Measurements from ENCODE around the gene PPTC7.
A peak's percentile ranks its signal among the peaks of the same experiment; 100 is the strongest.

The PPTC7 gene

DNA sequence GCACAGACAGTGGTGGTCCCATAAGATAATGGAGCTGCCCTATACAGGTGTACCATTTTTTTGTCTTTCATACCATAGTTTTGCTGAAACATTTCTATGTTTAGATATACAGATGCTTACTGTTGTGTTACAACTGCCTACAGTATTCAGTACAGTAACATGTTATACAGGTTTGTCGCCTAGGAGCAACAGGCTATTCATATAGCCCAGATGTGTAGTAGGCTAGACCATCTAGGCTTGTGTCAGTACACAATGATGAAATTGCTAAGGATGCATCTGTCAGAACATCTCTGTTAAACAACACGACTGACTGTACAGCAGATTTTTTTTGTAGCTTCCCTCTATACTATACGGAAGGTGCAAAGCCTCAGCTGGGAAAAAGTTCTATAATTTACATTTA, 50.5 kb downstream of the PPTC7 start:
- DNase-seq (ENCODE audit: low read depth in 1 of 2, low spot score in 1 of 2): no peak
- TF ChIP-seq GABPA (IDR thresholded peaks at IDR 0.05; ENCODE audit: low read depth) (no peak), SPI1 (IDR thresholded peaks at IDR 0.05; ENCODE audit: borderline replicate concordance, low read depth) (no peak), POLR2AphosphoS5 (IDR thresholded peaks at IDR 0.05; ENCODE audit: low read depth) (no peak)
- TF ChIP-seq, protein P1, sequence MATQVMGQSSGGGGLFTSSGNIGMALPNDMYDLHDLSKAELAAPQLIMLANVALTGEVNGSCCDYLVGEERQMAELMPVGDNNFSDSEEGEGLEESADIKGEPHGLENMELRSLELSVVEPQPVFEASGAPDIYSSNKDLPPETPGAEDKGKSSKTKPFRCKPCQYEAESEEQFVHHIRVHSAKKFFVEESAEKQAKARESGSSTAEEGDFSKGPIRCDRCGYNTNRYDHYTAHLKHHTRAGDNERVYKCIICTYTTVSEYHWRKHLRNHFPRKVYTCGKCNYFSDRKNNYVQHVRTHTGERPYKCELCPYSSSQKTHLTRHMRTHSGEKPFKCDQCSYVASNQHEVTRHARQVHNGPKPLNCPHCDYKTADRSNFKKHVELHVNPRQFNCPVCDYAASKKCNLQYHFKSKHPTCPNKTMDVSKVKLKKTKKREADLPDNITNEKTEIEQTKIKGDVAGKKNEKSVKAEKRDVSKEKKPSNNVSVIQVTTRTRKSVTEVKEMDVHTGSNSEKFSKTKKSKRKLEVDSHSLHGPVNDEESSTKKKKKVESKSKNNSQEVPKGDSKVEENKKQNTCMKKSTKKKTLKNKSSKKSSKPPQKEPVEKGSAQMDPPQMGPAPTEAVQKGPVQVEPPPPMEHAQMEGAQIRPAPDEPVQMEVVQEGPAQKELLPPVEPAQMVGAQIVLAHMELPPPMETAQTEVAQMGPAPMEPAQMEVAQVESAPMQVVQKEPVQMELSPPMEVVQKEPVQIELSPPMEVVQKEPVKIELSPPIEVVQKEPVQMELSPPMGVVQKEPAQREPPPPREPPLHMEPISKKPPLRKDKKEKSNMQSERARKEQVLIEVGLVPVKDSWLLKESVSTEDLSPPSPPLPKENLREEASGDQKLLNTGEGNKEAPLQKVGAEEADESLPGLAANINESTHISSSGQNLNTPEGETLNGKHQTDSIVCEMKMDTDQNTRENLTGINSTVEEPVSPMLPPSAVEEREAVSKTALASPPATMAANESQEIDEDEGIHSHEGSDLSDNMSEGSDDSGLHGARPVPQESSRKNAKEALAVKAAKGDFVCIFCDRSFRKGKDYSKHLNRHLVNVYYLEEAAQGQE (IDR thresholded peaks at IDR 0.05; ENCODE audit: insufficient replicate concordance, low read depth): no peak
- TF ChIP-seq, protein P2, sequence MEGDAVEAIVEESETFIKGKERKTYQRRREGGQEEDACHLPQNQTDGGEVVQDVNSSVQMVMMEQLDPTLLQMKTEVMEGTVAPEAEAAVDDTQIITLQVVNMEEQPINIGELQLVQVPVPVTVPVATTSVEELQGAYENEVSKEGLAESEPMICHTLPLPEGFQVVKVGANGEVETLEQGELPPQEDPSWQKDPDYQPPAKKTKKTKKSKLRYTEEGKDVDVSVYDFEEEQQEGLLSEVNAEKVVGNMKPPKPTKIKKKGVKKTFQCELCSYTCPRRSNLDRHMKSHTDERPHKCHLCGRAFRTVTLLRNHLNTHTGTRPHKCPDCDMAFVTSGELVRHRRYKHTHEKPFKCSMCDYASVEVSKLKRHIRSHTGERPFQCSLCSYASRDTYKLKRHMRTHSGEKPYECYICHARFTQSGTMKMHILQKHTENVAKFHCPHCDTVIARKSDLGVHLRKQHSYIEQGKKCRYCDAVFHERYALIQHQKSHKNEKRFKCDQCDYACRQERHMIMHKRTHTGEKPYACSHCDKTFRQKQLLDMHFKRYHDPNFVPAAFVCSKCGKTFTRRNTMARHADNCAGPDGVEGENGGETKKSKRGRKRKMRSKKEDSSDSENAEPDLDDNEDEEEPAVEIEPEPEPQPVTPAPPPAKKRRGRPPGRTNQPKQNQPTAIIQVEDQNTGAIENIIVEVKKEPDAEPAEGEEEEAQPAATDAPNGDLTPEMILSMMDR (IDR thresholded peaks at IDR 0.05; ENCODE audit: insufficient read depth, low read length): no peak
- H3K27me3 ChIP-seq (ENCODE audit: insufficient read depth, poor library complexity, severe bottlenecking): no peaks in the 10 kb centered on the region
- no peak overlapping the region for H3K27ac ChIP-seq (replicated peaks)
- no peak overlapping the region for H3K4me3 ChIP-seq (replicated peaks; ENCODE audit: insufficient read depth, low read length)

DNA sequence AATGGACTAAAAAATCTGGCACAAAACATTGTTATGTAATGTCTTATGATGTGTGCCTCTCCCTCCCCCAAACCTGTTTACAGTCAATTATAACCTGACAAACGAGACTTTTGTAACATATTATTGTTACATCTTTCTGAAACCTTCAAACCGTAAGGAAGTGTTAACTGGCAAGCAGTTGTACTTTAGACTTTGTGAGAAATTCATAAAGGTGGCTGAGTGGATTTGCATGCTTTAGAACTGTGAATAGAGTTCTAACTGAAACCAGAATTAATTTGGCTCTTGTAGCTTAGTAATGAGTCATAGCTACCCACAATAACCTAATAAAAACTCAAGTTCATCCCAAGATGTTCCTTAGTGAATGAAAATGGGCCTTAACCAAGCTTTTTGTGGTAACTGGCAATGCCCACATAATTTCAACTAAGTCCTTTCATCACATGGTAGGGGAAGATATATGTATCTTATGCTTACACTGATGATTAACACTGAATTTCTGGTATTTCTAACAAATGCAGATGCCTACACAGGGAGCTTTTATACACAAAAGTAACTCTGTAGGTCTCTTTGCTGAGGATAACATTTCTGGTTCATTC, 51.3 kb downstream of the PPTC7 start:
- Histone ChIP-seq H3K4me3 (replicated peaks; ENCODE audit: insufficient read depth, low read length) (no peak overlapping the region), H3K27me3 (ENCODE audit: insufficient read depth, poor library complexity, severe bottlenecking) (no peaks in the 10 kb centered on the region), H3K27ac (replicated peaks) (no peak overlapping the region)
- no peak for DNase-seq (ENCODE audit: low read depth in 1 of 2, low spot score in 1 of 2)
- TF ChIP-seq SPI1 (IDR thresholded peaks at IDR 0.05; ENCODE audit: borderline replicate concordance, low read depth) (no peak), POLR2AphosphoS5 (IDR thresholded peaks at IDR 0.05; ENCODE audit: low read depth) (no peak), GABPA (IDR thresholded peaks at IDR 0.05; ENCODE audit: low read depth) (no peak)
- TF ChIP-seq, protein P2 (IDR thresholded peaks at IDR 0.05; ENCODE audit: insufficient read depth, low read length): no peak
- TF ChIP-seq, protein P1 (IDR thresholded peaks at IDR 0.05; ENCODE audit: insufficient replicate concordance, low read depth): no peak

DNA sequence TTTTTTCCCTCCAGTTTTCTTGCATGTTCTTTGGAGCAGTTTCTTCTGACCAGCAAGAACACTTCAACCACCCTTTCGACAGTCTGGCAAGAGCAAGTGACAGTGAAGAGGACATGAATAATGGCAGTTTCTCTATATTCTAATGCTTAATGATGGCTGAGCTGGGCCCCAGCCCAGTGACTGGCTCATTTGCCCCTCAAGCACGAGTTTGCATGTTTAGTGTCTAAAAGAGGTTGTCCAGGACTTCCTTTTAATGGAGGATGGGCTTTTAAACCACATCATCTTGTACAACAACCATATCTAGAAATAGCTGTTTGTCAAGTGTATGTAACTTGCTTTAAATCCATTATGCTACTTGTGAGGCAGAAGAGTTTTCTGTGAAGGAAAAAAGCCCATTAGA, 52.6 kb downstream of the PPTC7 start:
- Histone ChIP-seq H3K27ac (replicated peaks) (no peak overlapping the region), H3K4me3 (replicated peaks; ENCODE audit: insufficient read depth, low read length) (no peak overlapping the region), H3K27me3 (ENCODE audit: insufficient read depth, poor library complexity, severe bottlenecking) (no peaks in the 10 kb centered on the region)
- TF ChIP-seq, protein P2 (IDR thresholded peaks at IDR 0.05; ENCODE audit: insufficient read depth, low read length): no peak
- TF ChIP-seq, protein P1 (IDR thresholded peaks at IDR 0.05; ENCODE audit: insufficient replicate concordance, low read depth): no peak
- TF ChIP-seq SPI1 (IDR thresholded peaks at IDR 0.05; ENCODE audit: borderline replicate concordance, low read depth) (0 out of 2 replicates have a peak, but pooled peaks have one; percentile 7), GABPA (IDR thresholded peaks at IDR 0.05; ENCODE audit: low read depth) (no peak), POLR2AphosphoS5 (IDR thresholded peaks at IDR 0.05; ENCODE audit: low read depth) (no peak)
- DNase-seq (ENCODE audit: low read depth in 1 of 2, low spot score in 1 of 2): no peak

All from HL-60 (cell line).